ENCODE results near the gene SAMM50. TPM values are rescaled to one million over a fixed set of nuclear protein-coding genes. Genes with fewer than 3 reads are reported as not detected.

Gene SAMM50
- total RNA-seq, 2 donors from 2014 or later: 31.7 to 57.2 TPM

DNA sequence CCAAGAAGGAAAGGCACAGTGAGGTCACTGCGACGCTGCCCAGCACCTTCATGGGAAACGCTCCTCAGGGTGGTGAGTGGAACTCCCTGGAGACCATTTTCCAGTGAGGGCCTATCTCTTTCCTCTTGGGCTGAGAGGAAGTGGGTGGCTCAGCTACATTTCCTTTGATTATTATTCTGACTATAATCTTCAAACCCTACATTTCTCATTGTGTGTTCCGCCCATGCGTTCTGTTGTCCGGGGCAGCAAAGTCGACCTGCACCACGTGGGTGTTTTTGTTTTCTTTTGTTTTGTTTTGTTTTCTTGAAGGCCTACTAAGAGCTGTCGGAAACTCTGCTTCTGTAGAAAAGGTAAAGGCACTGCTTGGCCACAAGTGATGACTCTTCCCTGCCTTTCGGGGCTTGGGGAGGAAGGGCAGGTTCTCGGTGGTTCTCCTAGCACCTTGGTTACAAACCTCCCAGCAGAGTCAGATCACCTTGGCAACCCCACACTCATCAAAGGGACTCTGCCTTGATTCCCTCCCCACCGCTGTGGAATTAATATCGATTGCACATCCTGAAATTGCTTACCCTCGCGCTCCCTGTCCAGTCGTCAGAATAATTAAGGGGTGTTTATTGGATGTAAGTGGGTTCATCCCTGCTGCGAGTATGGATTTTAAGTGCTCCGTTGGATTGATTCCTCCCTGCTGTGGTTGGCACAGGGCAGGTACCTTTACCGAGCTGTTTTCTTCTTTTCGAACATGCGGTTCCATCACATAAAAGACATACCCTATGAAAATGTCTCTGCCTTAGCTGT lies 76.1 kb downstream of the SAMM50 start:
- H3K36me3 Mint-ChIP-seq (ENCODE audit: low read depth): peaks cover 10% of the 10 kb centered on the region
- peaks cover 23% of the 10 kb centered on the region for H3K4me1 Mint-ChIP-seq
- H3K9me3 Mint-ChIP-seq: no peaks in the 10 kb centered on the region
- peak overlapping the region; percentile 62 for H3K4me3 Mint-ChIP-seq
- peak; percentile 76 for ATAC-seq (replicated peaks)
- H3K27ac Mint-ChIP-seq: peak overlapping the region; percentile 85
- no peaks in the 10 kb centered on the region for H3K27me3 Mint-ChIP-seq

DNA sequence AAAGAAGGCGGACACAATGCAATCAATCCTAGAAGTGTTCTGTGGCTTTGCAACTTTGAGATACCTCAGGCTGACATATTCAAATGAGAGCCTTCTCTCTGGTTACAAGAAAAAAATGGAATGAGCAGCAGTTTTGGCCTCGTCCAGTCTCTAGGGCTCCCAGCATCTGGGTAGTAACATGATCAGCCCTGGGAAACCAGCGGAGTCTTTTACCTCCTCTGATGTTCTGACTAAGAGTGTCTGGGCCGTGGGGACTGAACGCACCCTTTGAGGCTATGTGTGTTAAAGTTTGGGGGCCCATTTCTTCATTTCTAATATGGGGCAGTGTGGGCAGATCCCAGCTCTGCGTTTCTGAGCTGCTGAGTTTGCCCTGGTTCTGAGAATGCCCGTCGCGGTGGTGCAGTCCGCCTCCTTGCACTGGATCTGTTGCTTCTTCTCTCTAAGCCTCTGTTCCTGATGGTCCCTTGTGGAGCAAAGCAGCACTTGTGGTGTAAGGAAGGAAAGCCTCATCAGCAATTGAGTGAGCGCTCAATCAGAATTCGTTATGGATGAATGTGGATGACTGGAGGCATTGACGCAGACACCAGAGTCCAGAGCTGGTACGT lies 77.0 kb downstream of the SAMM50 start:
- ATAC-seq (replicated peaks): no peak
- no peaks in the 10 kb centered on the region for H3K9me3 Mint-ChIP-seq
- no peaks in the 10 kb centered on the region for H3K27me3 Mint-ChIP-seq
- H3K4me1 Mint-ChIP-seq: peaks cover 15% of the 10 kb centered on the region
- H3K4me3 Mint-ChIP-seq: peak overlapping the region; percentile 62
- peaks cover under 1% of the 10 kb centered on the region for H3K36me3 Mint-ChIP-seq (ENCODE audit: low read depth)
- peak overlapping the region; percentile 85 for H3K27ac Mint-ChIP-seq

DNA sequence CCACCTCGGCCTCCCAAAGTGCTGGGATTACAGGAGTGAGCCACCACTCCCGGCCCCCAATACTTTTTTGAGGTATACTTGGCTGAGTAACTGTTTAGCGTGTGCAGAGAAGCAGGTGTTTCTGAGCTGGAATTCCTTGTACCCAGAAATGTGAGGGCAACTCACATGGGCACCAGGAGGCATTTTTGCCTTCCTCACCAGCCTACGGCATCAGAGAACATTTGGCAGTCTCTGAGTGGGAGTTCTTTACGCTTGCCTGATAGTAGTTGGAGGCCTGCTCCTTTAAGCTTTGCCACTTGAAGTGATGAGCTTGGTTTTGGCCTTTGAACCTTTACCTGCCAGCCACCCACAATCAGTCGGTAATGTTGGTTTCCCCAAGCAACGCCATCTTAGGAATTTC lies 78.0 kb downstream of the SAMM50 start:
- Mint-ChIP-seq H3K27ac (no peak overlapping the region), H3K9me3 (no peaks in the 10 kb centered on the region), H3K27me3 (peaks cover 3% of the 10 kb centered on the region), H3K36me3 (ENCODE audit: low read depth) (no peaks in the 10 kb centered on the region), H3K4me3 (no peak overlapping the region), H3K4me1 (peaks cover 17% of the 10 kb centered on the region)
- ATAC-seq (replicated peaks): no peak

DNA sequence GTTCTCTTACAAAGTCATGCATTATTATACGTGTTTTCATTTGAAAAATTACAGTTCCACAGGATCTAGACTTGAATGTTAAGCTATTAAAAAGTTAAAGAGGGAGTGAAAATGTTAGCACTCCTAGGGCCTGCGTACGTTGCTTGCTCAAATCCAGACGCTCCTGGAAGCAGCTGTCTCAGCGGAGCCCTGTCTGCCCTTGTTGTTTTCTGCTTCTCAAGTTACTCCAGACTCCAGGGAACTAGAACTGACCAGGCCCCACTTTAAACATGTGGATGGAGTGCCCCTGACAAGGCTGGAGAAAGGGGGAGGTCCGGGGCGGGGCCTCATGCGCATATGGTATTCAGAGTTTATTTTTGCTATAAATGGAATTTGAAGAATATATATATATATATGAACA lies 78.5 kb downstream of the SAMM50 start:
- Mint-ChIP-seq H3K27me3 (peaks cover 3% of the 10 kb centered on the region), H3K36me3 (ENCODE audit: low read depth) (no peaks in the 10 kb centered on the region), H3K4me3 (no peak overlapping the region), H3K4me1 (peaks cover 13% of the 10 kb centered on the region), H3K9me3 (no peaks in the 10 kb centered on the region), H3K27ac (no peak overlapping the region)
- no peak for ATAC-seq (replicated peaks)

DNA sequence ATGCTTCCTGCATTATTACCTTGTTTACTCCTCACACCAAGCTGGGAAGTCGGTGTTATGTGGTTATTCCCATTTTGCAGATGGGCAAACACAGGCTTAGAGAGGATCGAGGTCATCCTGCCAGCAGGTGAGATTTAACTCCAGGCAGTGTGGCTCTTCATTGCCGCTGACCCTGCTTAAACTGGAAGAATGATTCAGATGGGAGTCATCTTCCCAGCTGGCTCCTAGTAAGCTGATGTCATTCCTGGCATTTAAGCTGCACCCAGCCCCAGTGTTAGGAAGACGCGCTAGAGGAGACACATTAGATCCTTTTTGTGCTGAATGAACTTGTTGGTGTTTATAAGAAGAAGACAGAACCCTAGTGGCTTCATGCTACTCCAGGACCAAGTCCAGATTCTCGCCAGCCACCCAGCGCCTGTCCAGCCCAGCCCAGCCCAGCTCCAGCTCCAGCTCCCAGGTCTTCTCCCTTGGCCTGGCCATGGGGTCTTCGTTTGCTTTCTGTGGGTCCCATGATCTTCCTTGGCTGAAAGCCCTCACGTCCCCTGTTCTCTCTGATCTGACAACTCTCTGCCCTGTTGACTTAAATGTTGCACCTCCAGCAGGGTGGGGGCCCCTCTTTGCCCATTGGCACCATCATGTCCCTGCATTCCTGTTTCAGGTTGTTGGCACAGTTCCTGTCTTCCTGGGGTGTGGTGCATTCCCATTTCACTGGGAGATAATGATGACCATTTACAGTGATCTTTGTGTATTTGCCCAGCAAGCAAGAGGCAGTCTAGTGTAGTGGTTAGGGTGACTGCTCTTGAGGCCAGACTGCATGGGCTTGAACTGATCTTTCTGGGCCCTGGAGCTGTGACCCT lies 82.5 kb downstream of the SAMM50 start:
- Mint-ChIP-seq H3K4me3 (no peak overlapping the region), H3K27me3 (peaks cover 3% of the 10 kb centered on the region)

DNA sequence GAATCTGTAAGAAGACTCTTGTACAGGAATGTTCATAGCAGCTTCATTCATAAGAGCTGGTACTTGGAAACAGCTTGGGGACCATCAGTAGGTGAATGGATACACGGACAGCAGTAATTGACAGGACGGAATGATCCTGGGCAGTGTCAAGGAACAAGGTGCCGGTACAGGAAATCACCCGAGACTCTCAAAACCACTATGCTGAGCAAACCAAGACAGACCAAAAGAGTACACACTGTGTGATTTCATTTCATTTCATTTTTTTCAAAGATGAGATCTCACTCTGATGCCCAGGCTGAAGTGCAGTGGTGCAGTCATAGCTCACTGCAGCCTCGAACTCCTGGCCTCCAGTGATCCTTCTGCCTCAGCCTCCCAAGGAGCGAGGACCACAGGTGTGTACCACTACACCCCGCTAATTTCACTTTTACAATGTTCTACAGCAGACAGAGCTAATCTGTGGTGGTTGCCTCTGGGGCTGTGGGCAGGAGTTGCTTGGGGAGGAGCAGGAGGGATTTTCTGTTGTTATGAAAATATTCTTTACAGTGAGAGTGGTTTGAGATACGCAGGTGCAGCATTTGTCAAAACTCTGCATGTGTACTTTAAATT lies 84.4 kb downstream of the SAMM50 start:
- Mint-ChIP-seq H3K9me3 (no peaks in the 10 kb centered on the region), H3K4me1 (peaks cover 4% of the 10 kb centered on the region), H3K4me3 (no peak overlapping the region), H3K27ac (no peak overlapping the region), H3K27me3 (peaks cover 3% of the 10 kb centered on the region), H3K36me3 (ENCODE audit: low read depth) (no peaks in the 10 kb centered on the region)
- ATAC-seq (replicated peaks): no peak

More for the DNA sequence above, 82.5 kb downstream of the SAMM50 start:
- Mint-ChIP-seq H3K36me3 (ENCODE audit: low read depth) (no peaks in the 10 kb centered on the region), H3K27ac (peak overlapping the region; percentile 27), H3K4me1 (peaks cover 4% of the 10 kb centered on the region), H3K9me3 (no peaks in the 10 kb centered on the region)
- ATAC-seq (replicated peaks): peak; percentile 50

DNA sequence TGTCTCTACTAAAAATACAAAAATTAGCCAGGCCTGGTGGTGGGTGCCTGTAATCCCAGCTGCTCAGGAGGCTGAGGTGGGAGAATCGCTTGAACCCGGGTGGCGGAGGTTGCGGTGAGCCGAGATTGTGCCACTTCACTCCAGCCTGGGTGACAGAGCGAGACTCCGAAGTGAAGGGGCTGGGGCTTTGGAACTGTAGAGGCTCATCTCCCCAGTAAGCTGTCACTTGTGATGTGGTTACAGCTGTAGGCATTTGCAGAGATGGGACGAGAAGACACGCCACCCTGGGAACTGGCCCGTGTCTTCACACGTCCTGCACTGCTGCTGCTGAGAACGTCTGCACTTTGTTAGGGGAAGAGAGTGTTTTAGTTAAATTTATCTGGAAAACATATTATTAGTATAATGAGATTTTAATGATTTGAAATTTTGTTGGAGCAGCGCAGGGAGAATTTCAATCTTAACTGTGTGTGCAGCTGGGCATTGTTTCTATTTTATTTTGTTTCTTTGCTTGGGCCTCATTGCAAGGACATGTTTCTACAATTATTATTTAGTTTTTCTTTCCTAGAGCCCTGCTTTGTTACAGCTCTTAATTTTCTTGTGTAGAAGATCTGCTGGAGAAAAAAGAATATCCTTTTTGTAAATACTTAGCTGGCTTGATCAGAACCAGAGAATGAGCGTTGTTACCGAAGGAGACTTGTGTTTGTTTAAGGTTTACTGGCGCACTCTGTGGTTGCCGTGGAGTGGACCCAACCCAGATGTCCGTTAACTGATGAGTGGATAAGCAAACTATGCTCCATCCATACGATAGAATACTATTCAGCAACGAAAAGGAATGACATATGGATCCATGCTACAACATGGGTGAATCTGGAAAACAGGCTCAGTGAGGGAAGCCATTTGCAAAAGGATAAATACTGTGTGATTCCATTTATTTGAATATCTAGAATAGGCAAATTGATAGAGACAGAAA lies 87.3 kb downstream of the SAMM50 start:
- Mint-ChIP-seq H3K9me3 (no peaks in the 10 kb centered on the region), H3K36me3 (ENCODE audit: low read depth) (no peaks in the 10 kb centered on the region), H3K4me3 (no peak overlapping the region), H3K27ac (no peak overlapping the region), H3K4me1 (peaks cover 12% of the 10 kb centered on the region), H3K27me3 (peaks cover 3% of the 10 kb centered on the region)
- no peak for ATAC-seq (replicated peaks)

DNA sequence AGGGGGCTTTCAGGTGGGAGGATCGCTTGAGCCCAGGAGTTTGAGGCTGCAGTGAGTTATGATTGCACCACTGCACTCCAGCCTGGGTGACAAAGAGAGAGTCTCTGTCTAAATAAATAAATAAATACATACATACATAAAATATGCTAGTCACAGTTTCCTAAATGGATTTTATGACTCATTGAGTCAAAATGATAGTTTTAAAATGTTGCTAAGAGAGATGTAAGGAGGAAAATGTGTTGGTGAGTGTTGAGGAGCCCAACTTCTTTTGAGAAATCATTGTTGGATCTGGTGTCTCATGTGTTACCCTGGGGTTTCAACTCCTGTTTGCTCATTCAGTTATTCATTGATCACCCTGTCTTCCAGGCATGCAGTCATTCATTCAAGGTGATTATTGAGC lies 89.9 kb downstream of the SAMM50 start:
- no peak overlapping the region for H3K4me3 Mint-ChIP-seq
- no peak overlapping the region for H3K27ac Mint-ChIP-seq
- no peaks in the 10 kb centered on the region for H3K36me3 Mint-ChIP-seq (ENCODE audit: low read depth)
- H3K27me3 Mint-ChIP-seq: no peaks in the 10 kb centered on the region
- H3K9me3 Mint-ChIP-seq: no peaks in the 10 kb centered on the region
- H3K4me1 Mint-ChIP-seq: peaks cover 13% of the 10 kb centered on the region
- peak; percentile 45 for ATAC-seq (replicated peaks)

Other genes starting within 250 kb of the SAMM50 start
- gene EFCAB6, start 143.1 kb upstream of the SAMM50 start, total RNA-seq: under 1 TPM in 1 of 2 donors, not detected in 1; 0.09 TPM
- gene SULT4A1, start 92.9 kb upstream of the SAMM50 start, total RNA-seq: under 1 TPM in 1 of 2 donors, not detected in 1; 0.11 TPM
- gene PNPLA5, start 63.4 kb upstream of the SAMM50 start, total RNA-seq: not detected
- gene PNPLA3, start 31.6 kb upstream of the SAMM50 start, total RNA-seq: under 1 TPM; 0.13 to 0.16 TPM
- gene PARVB, start 68.9 kb downstream of the SAMM50 start, total RNA-seq: 10 to 100 TPM; 50.2 to 66.1 TPM
- gene PARVG, start 225.5 kb downstream of the SAMM50 start, total RNA-seq: 10 to 100 TPM; 34.9 to 35.8 TPM

Measured in activated T-helper 17 cell treated with anti-CD3 and anti-CD28 coated beads, Interleukin-2, amount 50 U/mL, for 72 hours (primary cell).